Activated naive CD4-positive, alpha-beta T cell treated with anti-CD3 and anti-CD28 coated beads for 36 hours (primary cell): ENCODE measurements around the gene ABHD5. TPM values are rescaled to one million over a fixed set of nuclear protein-coding genes. Genes with fewer than 3 reads are reported as not detected.

Experiments
- CTCF ChIA-PET: fragments of 350-600 bp; sonication (Branson Sonifier 250); formaldehyde crosslinking; loops from one replicate; lab custom pipeline; 2021; ENCODE audit warnings: antibody characterized with exemption; lab: Charles Lee
- DNase-seq: peaks from one replicate; pipeline ENCODE4 v3.0.0-alpha.2; 2020
- H3K27ac Mint-ChIP-seq: one replicate; pipeline ENCODE4 v1.8.0; 2021; ENCODE audit warnings: mild to moderate bottlenecking, mixed read lengths
- H3K27me3 Mint-ChIP-seq: one replicate; pipeline ENCODE4 v1.8.0; 2021; ENCODE audit warnings: low read depth, mixed read lengths
- H3K36me3 Mint-ChIP-seq: one replicate; pipeline ENCODE4 v1.8.0; 2021; ENCODE audit warnings: low read depth, mixed read lengths
- H3K4me1 Mint-ChIP-seq: one replicate; pipeline ENCODE4 v1.8.0; 2021; ENCODE audit warnings: low read depth, mixed read lengths
- H3K4me3 Mint-ChIP-seq: one replicate; pipeline ENCODE4 v1.8.0; 2021; ENCODE audit warnings: mild to moderate bottlenecking, moderate library complexity, mixed read lengths
- H3K9me3 Mint-ChIP-seq: one replicate; pipeline ENCODE4 v1.8.0; 2021; ENCODE audit warnings: mixed read lengths
- intact Hi-C: fragments of 100-400 bp; cut with micrococcal nuclease; formaldehyde crosslinking; loops from one replicate; pipeline ENCODE4 v1.15.1; 2023
- total RNA-seq, 2 experiments: library from RNA; stranded (reverse); gene quantifications; one replicate each; pipeline ENCODE4 v1.2.3, GENCODE V29; 2021

Gene ABHD5
- total RNA-seq, 2 experiments from 2014 or later = 9.4 to 11.0 TPM

GRCh38 chr3:43699864-43700263 is 9.1 kb downstream of the ABHD5 start:
- peaks cover 15% of the 10 kb centered on the region for H3K4me1 Mint-ChIP-seq
- no peak overlapping the region for H3K4me3 Mint-ChIP-seq
- DNase-seq = peak; percentile 37
- H3K9me3 Mint-ChIP-seq = no peaks in the 10 kb centered on the region
- no peak overlapping the region for H3K27ac Mint-ChIP-seq
- intact Hi-C loops = loop anchor here (1.0 to 5.0 kb wide), 3 partner anchors 9 to 1098 kb away; partner anchors contain the start of gene NKTR
- CTCF ChIA-PET = interaction anchor here (0.6 kb wide), 1 partner anchor 879 kb away, joined by 4 read pairs; no protein-coding TSS in a partner anchor
- no peaks in the 10 kb centered on the region for H3K27me3 Mint-ChIP-seq
- H3K36me3 Mint-ChIP-seq = peaks cover 10% of the 10 kb centered on the region

- H3K4me1 Mint-ChIP-seq = peaks cover 11% of the 10 kb centered on the region
- no peaks in the 10 kb centered on the region for H3K27me3 Mint-ChIP-seq
- CTCF ChIA-PET = no interaction called here
- no peaks in the 10 kb centered on the region for H3K9me3 Mint-ChIP-seq
- no peak for DNase-seq
- no peak overlapping the region for H3K27ac Mint-ChIP-seq
- intact Hi-C loops = no loop called here
- H3K4me3 Mint-ChIP-seq = no peak overlapping the region
- peaks cover 17% of the 10 kb centered on the region for H3K36me3 Mint-ChIP-seq
These were observed 14.0 kb downstream of the ABHD5 start for GRCh38 chr3:43704697-43705096.

GRCh38 chr3:43706342-43706741 is 15.6 kb downstream of the ABHD5 start:
- H3K27ac Mint-ChIP-seq = no peak overlapping the region
- H3K36me3 Mint-ChIP-seq = peaks cover 17% of the 10 kb centered on the region
- intact Hi-C loops = no loop called here
- DNase-seq = no peak
- CTCF ChIA-PET = interaction anchor here (0.6 to 0.8 kb wide), 4 partner anchors 108 to 254 kb away, joined by 3 to 4 read pairs (median 4); no protein-coding TSS in a partner anchor
- H3K9me3 Mint-ChIP-seq = no peaks in the 10 kb centered on the region
- no peaks in the 10 kb centered on the region for H3K27me3 Mint-ChIP-seq
- no peak overlapping the region for H3K4me3 Mint-ChIP-seq
- H3K4me1 Mint-ChIP-seq = peaks cover 8% of the 10 kb centered on the region

- no peaks in the 10 kb centered on the region for H3K27me3 Mint-ChIP-seq
- H3K4me3 Mint-ChIP-seq = no peak overlapping the region
- intact Hi-C loops = no loop called here
- H3K9me3 Mint-ChIP-seq = no peaks in the 10 kb centered on the region
- no peak for DNase-seq
- peaks cover 25% of the 10 kb centered on the region for H3K36me3 Mint-ChIP-seq
- H3K4me1 Mint-ChIP-seq = peaks cover 8% of the 10 kb centered on the region
- H3K27ac Mint-ChIP-seq = no peak overlapping the region
- CTCF ChIA-PET = no interaction called here
These were observed 16.5 kb downstream of the ABHD5 start for GRCh38 chr3:43707266-43707665.

- intact Hi-C loops = no loop called here
- H3K27ac Mint-ChIP-seq = no peak overlapping the region
- H3K4me3 Mint-ChIP-seq = no peak overlapping the region
- CTCF ChIA-PET = interaction anchor here (1.0 kb wide), 1 partner anchor 9 kb away, joined by 4 read pairs; no protein-coding TSS in a partner anchor
- peaks cover 32% of the 10 kb centered on the region for H3K36me3 Mint-ChIP-seq
- no peaks in the 10 kb centered on the region for H3K9me3 Mint-ChIP-seq
- H3K27me3 Mint-ChIP-seq = no peaks in the 10 kb centered on the region
- no peak for DNase-seq
- peaks cover 8% of the 10 kb centered on the region for H3K4me1 Mint-ChIP-seq
These were observed 17.3 kb downstream of the ABHD5 start for GRCh38 chr3:43707998-43708397.

- no peak overlapping the region for H3K27ac Mint-ChIP-seq
- no peak overlapping the region for H3K4me3 Mint-ChIP-seq
- intact Hi-C loops = no loop called here
- H3K36me3 Mint-ChIP-seq = peaks cover 35% of the 10 kb centered on the region
- H3K27me3 Mint-ChIP-seq = no peaks in the 10 kb centered on the region
- H3K4me1 Mint-ChIP-seq = peaks cover 8% of the 10 kb centered on the region
- DNase-seq = no peak
- no peaks in the 10 kb centered on the region for H3K9me3 Mint-ChIP-seq
- CTCF ChIA-PET = interaction anchor here (1.0 kb wide), 1 partner anchor 10 kb away, joined by 4 read pairs; no protein-coding TSS in a partner anchor
These were observed 18.3 kb downstream of the ABHD5 start for GRCh38 chr3:43709022-43709421.

- H3K9me3 Mint-ChIP-seq = no peaks in the 10 kb centered on the region
- CTCF ChIA-PET = no interaction called here
These were observed 19.9 kb downstream of the ABHD5 start for GRCh38 chr3:43710607-43711006.

GRCh38 chr3:43718296-43718695 is 27.6 kb downstream of the ABHD5 start:
- intact Hi-C loops = no loop called here
- no peak overlapping the region for H3K4me3 Mint-ChIP-seq
- H3K27me3 Mint-ChIP-seq = no peaks in the 10 kb centered on the region
- no peaks in the 10 kb centered on the region for H3K9me3 Mint-ChIP-seq
- H3K27ac Mint-ChIP-seq = no peak overlapping the region
- no peaks in the 10 kb centered on the region for H3K4me1 Mint-ChIP-seq
- CTCF ChIA-PET = no interaction called here
- peaks cover 37% of the 10 kb centered on the region for H3K36me3 Mint-ChIP-seq
- no peak for DNase-seq

More at GRCh38 chr3:43710607-43711006, 19.9 kb downstream of the ABHD5 start:
- Mint-ChIP-seq H3K4me1 (peaks cover 8% of the 10 kb centered on the region), H3K4me3 (no peak overlapping the region), H3K36me3 (peaks cover 33% of the 10 kb centered on the region), H3K27me3 (no peaks in the 10 kb centered on the region), H3K27ac (no peak overlapping the region)
- intact Hi-C loops = no loop called here
- no peak for DNase-seq

- CTCF ChIA-PET = no interaction called here
- Mint-ChIP-seq H3K4me3 (no peak overlapping the region), H3K4me1 (no peaks in the 10 kb centered on the region), H3K36me3 (peaks cover 20% of the 10 kb centered on the region), H3K27me3 (no peaks in the 10 kb centered on the region), H3K27ac (no peak overlapping the region), H3K9me3 (no peaks in the 10 kb centered on the region)
- DNase-seq = no peak
- intact Hi-C loops = no loop called here
These were observed 32.5 kb downstream of the ABHD5 start for GRCh38 chr3:43723121-43723734.

GRCh38 chr3:43726521-43726920 is 35.8 kb downstream of the ABHD5 start:
- H3K36me3 Mint-ChIP-seq = peaks cover 11% of the 10 kb centered on the region
- H3K27ac Mint-ChIP-seq = no peak overlapping the region
- no peak overlapping the region for H3K4me3 Mint-ChIP-seq
- intact Hi-C loops = no loop called here
- H3K9me3 Mint-ChIP-seq = no peaks in the 10 kb centered on the region
- no peak for DNase-seq
- H3K27me3 Mint-ChIP-seq = no peaks in the 10 kb centered on the region
- no peaks in the 10 kb centered on the region for H3K4me1 Mint-ChIP-seq
- CTCF ChIA-PET = interaction anchor here (0.6 kb wide), 1 partner anchor 145 kb away, joined by 3 read pairs; no protein-coding TSS in a partner anchor

GRCh38 chr3:43727930-43728329 is 37.2 kb downstream of the ABHD5 start:
- H3K27ac Mint-ChIP-seq = no peak overlapping the region

GRCh38 chr3:43728476-43728875 is 37.7 kb downstream of the ABHD5 start:
- no peak overlapping the region for H3K4me3 Mint-ChIP-seq
- CTCF ChIA-PET = no interaction called here

More at GRCh38 chr3:43727930-43728329, 37.2 kb downstream of the ABHD5 start:
- Mint-ChIP-seq H3K36me3 (peaks cover 7% of the 10 kb centered on the region), H3K27me3 (no peaks in the 10 kb centered on the region), H3K4me3 (no peak overlapping the region), H3K4me1 (no peaks in the 10 kb centered on the region), H3K9me3 (no peaks in the 10 kb centered on the region)
- CTCF ChIA-PET = interaction anchor here (0.6 kb wide), 1 partner anchor 25 kb away, joined by 5 read pairs; no protein-coding TSS in a partner anchor
- no peak for DNase-seq
- intact Hi-C loops = no loop called here

GRCh38 chr3:43728947-43729346 is 38.2 kb downstream of the ABHD5 start:
- intact Hi-C loops = no loop called here
- no peak overlapping the region for H3K27ac Mint-ChIP-seq
- H3K4me1 Mint-ChIP-seq = no peaks in the 10 kb centered on the region
- no peak overlapping the region for H3K4me3 Mint-ChIP-seq
- peaks cover 7% of the 10 kb centered on the region for H3K36me3 Mint-ChIP-seq
- CTCF ChIA-PET = no interaction called here
- no peaks in the 10 kb centered on the region for H3K9me3 Mint-ChIP-seq
- no peaks in the 10 kb centered on the region for H3K27me3 Mint-ChIP-seq
- no peak for DNase-seq

More at GRCh38 chr3:43728476-43728875, 37.7 kb downstream of the ABHD5 start:
- no peaks in the 10 kb centered on the region for H3K27me3 Mint-ChIP-seq
- no peak overlapping the region for H3K27ac Mint-ChIP-seq
- H3K4me1 Mint-ChIP-seq = no peaks in the 10 kb centered on the region
- H3K9me3 Mint-ChIP-seq = no peaks in the 10 kb centered on the region
- intact Hi-C loops = no loop called here
- H3K36me3 Mint-ChIP-seq = peaks cover 7% of the 10 kb centered on the region
- no peak for DNase-seq
